Measurements from ENCODE around the gene ADGRD2. TPM values are rescaled to one million over a fixed set of nuclear protein-coding genes. Genes with fewer than 3 reads are reported as not detected.

Gene ADGRD2
- total RNA-seq, 1 experiment from 2014 or later = not detected

GRCh38 chr9:124429530-124429867, 20.8 kb upstream of the ADGRD2 start:
- Mint-ChIP-seq H3K27me3 (ENCODE audit: unreplicated experiment) (peaks cover 29% of the 10 kb centered on the region), H3K4me3 (ENCODE audit: low read depth, unreplicated experiment) (no peak overlapping the region), H3K9me3 (ENCODE audit: low read depth, unreplicated experiment) (no peaks in the 10 kb centered on the region), H3K4me1 (ENCODE audit: low read depth, unreplicated experiment) (no peaks in the 10 kb centered on the region), H3K27ac (ENCODE audit: unreplicated experiment) (no peak overlapping the region), H3K36me3 (ENCODE audit: insufficient read depth, unreplicated experiment) (no peaks in the 10 kb centered on the region)
- intact Hi-C loops (cut with micrococcal nuclease; ENCODE audit: unreplicated experiment) = no loop called here
- no peak for TF ChIP-seq CTCF (IDR thresholded peaks at IDR 0.05; ENCODE audit: unreplicated experiment)
- BruUV-seq (replicated peaks) = no TSS peak
- CTCF ChIA-PET = no interaction called here
- no peak for DNase-seq

GRCh38 chr9:124436320-124436719, 13.9 kb upstream of the ADGRD2 start:
- no peak for DNase-seq
- BruUV-seq (replicated peaks) = no TSS peak
- Mint-ChIP-seq H3K4me3 (ENCODE audit: low read depth, unreplicated experiment) (no peak overlapping the region), H3K9me3 (ENCODE audit: low read depth, unreplicated experiment) (no peaks in the 10 kb centered on the region), H3K27ac (ENCODE audit: unreplicated experiment) (no peak overlapping the region), H3K36me3 (ENCODE audit: insufficient read depth, unreplicated experiment) (no peaks in the 10 kb centered on the region), H3K4me1 (ENCODE audit: low read depth, unreplicated experiment) (no peaks in the 10 kb centered on the region), H3K27me3 (ENCODE audit: unreplicated experiment) (peaks cover 64% of the 10 kb centered on the region)
- intact Hi-C loops (cut with micrococcal nuclease; ENCODE audit: unreplicated experiment) = no loop called here
- no peak for TF ChIP-seq CTCF (IDR thresholded peaks at IDR 0.05; ENCODE audit: unreplicated experiment)
- CTCF ChIA-PET = interaction anchor here (0.7 kb wide), 1 partner anchor 19 kb away, joined by 3 read pairs; no protein-coding TSS in a partner anchor

- intact Hi-C loops (cut with micrococcal nuclease; ENCODE audit: unreplicated experiment) = no loop called here
- H3K4me1 Mint-ChIP-seq (ENCODE audit: low read depth, unreplicated experiment) = no peaks in the 10 kb centered on the region
- DNase-seq = no peak
- no TSS peak for BruUV-seq (replicated peaks)
- no peaks in the 10 kb centered on the region for H3K9me3 Mint-ChIP-seq (ENCODE audit: low read depth, unreplicated experiment)
- no peak overlapping the region for H3K4me3 Mint-ChIP-seq (ENCODE audit: low read depth, unreplicated experiment)
- TF ChIP-seq CTCF (IDR thresholded peaks at IDR 0.05; ENCODE audit: unreplicated experiment) = no peak
- no peak overlapping the region for H3K27ac Mint-ChIP-seq (ENCODE audit: unreplicated experiment)
- peaks cover 69% of the 10 kb centered on the region for H3K27me3 Mint-ChIP-seq (ENCODE audit: unreplicated experiment)
- no peaks in the 10 kb centered on the region for H3K36me3 Mint-ChIP-seq (ENCODE audit: insufficient read depth, unreplicated experiment)
- CTCF ChIA-PET = no interaction called here
Measured at GRCh38 chr9:124437086-124437485, 13.2 kb upstream of the ADGRD2 start.

- Mint-ChIP-seq H3K4me3 (ENCODE audit: low read depth, unreplicated experiment) (no peak overlapping the region), H3K4me1 (ENCODE audit: low read depth, unreplicated experiment) (no peaks in the 10 kb centered on the region), H3K36me3 (ENCODE audit: insufficient read depth, unreplicated experiment) (no peaks in the 10 kb centered on the region), H3K27me3 (ENCODE audit: unreplicated experiment) (peaks cover 60% of the 10 kb centered on the region), H3K9me3 (ENCODE audit: low read depth, unreplicated experiment) (no peaks in the 10 kb centered on the region), H3K27ac (ENCODE audit: unreplicated experiment) (no peak overlapping the region)
- no peak for TF ChIP-seq CTCF (IDR thresholded peaks at IDR 0.05; ENCODE audit: unreplicated experiment)
- no TSS peak for BruUV-seq (replicated peaks)
- CTCF ChIA-PET = no interaction called here
- intact Hi-C loops (cut with micrococcal nuclease; ENCODE audit: unreplicated experiment) = no loop called here
- no peak for DNase-seq
Measured at GRCh38 chr9:124438091-124438490, 12.2 kb upstream of the ADGRD2 start.

- H3K27me3 Mint-ChIP-seq (ENCODE audit: unreplicated experiment) = peaks cover 51% of the 10 kb centered on the region
- CTCF ChIA-PET = no interaction called here
- H3K27ac Mint-ChIP-seq (ENCODE audit: unreplicated experiment) = no peak overlapping the region
- no peaks in the 10 kb centered on the region for H3K4me1 Mint-ChIP-seq (ENCODE audit: low read depth, unreplicated experiment)
- H3K9me3 Mint-ChIP-seq (ENCODE audit: low read depth, unreplicated experiment) = no peaks in the 10 kb centered on the region
- no peak overlapping the region for H3K4me3 Mint-ChIP-seq (ENCODE audit: low read depth, unreplicated experiment)
- no peaks in the 10 kb centered on the region for H3K36me3 Mint-ChIP-seq (ENCODE audit: insufficient read depth, unreplicated experiment)
- intact Hi-C loops (cut with micrococcal nuclease; ENCODE audit: unreplicated experiment) = no loop called here
- BruUV-seq (replicated peaks) = no TSS peak
- DNase-seq = no peak
- no peak for TF ChIP-seq CTCF (IDR thresholded peaks at IDR 0.05; ENCODE audit: unreplicated experiment)
Measured at GRCh38 chr9:124439086-124439485, 11.2 kb upstream of the ADGRD2 start.

All from Calu3 (cell line).